NCI-H2196 (cell line): ENCODE measurements around the gene SERTAD2.

Source experiments
- DNase-seq: peaks from one replicate; lab custom pipeline; 2025; ENCODE audit not compliant: unreplicated experiment; lab: John Stamatoyannopoulos, UW

Gene SERTAD2

GRCh38 chr2:64629875-64630274 is 23.8 kb downstream of the SERTAD2 start:
- no peak for DNase-seq

GRCh38 chr2:64629329-64629781 is 24.4 kb downstream of the SERTAD2 start:
- DNase-seq: no peak

- DNase-seq: no peak
These were observed 25.6 kb downstream of the SERTAD2 start for GRCh38 chr2:64627860-64628841.

- DNase-seq: peak; percentile 1
These were observed 26.6 kb downstream of the SERTAD2 start for GRCh38 chr2:64626963-64627760.

- no peak for DNase-seq
These were observed 27.4 kb downstream of the SERTAD2 start for GRCh38 chr2:64626146-64626809.

- DNase-seq: no peak
These were observed 28.2 kb downstream of the SERTAD2 start for GRCh38 chr2:64625299-64626145.

GRCh38 chr2:64624862-64625261 is 28.9 kb downstream of the SERTAD2 start:
- DNase-seq: no peak

GRCh38 chr2:64624108-64624610 is 29.6 kb downstream of the SERTAD2 start:
- DNase-seq: no peak

- DNase-seq: no peak
These were observed 30.4 kb downstream of the SERTAD2 start for GRCh38 chr2:64623242-64623850.

GRCh38 chr2:64622443-64623241 is 31.1 kb downstream of the SERTAD2 start:
- no peak for DNase-seq

- DNase-seq: no peak
These were observed 33.1 kb downstream of the SERTAD2 start for GRCh38 chr2:64620661-64621060.

GRCh38 chr2:64617631-64618151 is 36.0 kb downstream of the SERTAD2 start:
- no peak for DNase-seq

GRCh38 chr2:64615844-64616536 is 37.7 kb downstream of the SERTAD2 start:
- no peak for DNase-seq

GRCh38 chr2:64615192-64615763 is 38.4 kb downstream of the SERTAD2 start:
- DNase-seq: no peak

- DNase-seq: no peak
These were observed 40.4 kb downstream of the SERTAD2 start for GRCh38 chr2:64613276-64613675.

- no peak for DNase-seq
These were observed 41.0 kb downstream of the SERTAD2 start for GRCh38 chr2:64612575-64613195.

- no peak for DNase-seq
These were observed 43.3 kb downstream of the SERTAD2 start for GRCh38 chr2:64610316-64610855.
